ENCODE data around the gene ARVCF. TPM values are rescaled to one million over a fixed set of nuclear protein-coding genes. Genes with fewer than 3 reads are reported as not detected.

ARVCF gene
- total and polyA plus RNA-seq, 9 of the 15 experiments (the other 6 are each of a cell fraction or from before 2014, with no cell fraction given) = 0.03 to 97.4 (median 15.6) TPM

DNA sequence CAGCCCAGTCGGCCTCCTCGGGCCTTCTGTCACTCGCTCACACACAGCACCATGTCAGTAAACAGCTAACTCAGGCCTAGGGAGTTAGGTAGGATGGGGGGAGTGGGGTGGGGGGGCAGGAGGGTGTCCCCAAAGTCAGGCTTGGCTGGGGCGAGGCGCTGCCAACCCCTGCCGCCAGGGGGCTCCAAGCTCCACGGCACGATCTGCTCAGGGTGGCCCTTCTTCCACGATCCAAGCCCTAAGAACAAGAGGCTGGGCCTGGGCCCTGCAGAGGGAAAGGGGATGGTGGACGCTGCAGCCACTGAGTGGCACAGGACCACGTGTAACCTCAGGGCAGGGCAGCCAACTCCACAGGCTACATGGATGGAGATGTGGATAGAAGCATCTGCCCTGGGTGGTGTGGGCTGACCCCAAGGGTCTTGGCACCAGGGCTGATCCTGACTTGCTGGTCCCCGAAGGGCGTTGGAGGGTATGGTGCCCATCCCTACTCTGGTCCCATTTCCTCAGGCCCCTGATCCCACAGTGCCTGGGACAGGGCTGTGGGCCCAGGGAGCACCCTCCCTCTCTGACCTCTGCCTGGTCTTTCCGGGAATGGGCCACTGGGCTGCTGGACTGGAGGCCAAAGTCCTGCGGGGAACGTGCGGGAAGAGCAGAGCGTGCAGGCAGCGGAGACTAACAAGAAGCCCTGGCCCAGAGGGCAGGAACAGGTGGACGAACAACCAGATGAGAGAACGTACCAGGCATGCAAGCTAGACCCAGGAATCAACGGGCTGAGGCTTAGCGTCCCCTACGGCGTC, 45.9 kb downstream of the ARVCF start (continued):
- TF ChIP-seq, protein P1, sequence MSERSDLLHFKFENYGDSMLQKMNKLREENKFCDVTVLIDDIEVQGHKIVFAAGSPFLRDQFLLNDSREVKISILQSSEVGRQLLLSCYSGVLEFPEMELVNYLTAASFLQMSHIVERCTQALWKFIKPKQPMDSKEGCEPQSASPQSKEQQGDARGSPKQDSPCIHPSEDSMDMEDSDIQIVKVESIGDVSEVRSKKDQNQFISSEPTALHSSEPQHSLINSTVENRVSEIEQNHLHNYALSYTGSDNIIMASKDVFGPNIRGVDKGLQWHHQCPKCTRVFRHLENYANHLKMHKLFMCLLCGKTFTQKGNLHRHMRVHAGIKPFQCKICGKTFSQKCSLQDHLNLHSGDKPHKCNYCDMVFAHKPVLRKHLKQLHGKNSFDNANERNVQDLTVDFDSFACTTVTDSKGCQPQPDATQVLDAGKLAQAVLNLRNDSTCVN (CRISPR knock-in tag; IDR thresholded peaks at IDR 0.05) = no peak; the same call in 1 of the 2 replicates
- TF ChIP-seq ZNF561 (CRISPR knock-in tag; conservative IDR thresholded peaks at IDR 0.05) (no peak), PURB (CRISPR knock-in tag; IDR thresholded peaks at IDR 0.05; ENCODE audit: low read depth) (no peak), ZNF347 (CRISPR knock-in tag; IDR thresholded peaks at IDR 0.05; ENCODE audit: low read depth) (no peak), MEIS2 (IDR thresholded peaks at IDR 0.05; ENCODE audit: partially characterized antibody) (no peak), ETV1 (tag; conservative IDR thresholded peaks at IDR 0.05; ENCODE audit: low read depth) (no peak), ARID2 (IDR thresholded peaks at IDR 0.05) (peak; percentile 100), MAFF (IDR thresholded peaks at IDR 0.05; ENCODE audit: low read length) (no peak), KLF10 (CRISPR knock-in tag; IDR thresholded peaks at IDR 0.05) (peak; percentile 5; the same call in 1 of the 2 replicates), POLR2B (IDR thresholded peaks at IDR 0.05; ENCODE audit: low read depth, partially characterized antibody) (peak; percentile 79), ZNF263 (CRISPR knock-in tag; IDR thresholded peaks at IDR 0.05; ENCODE audit: borderline replicate concordance) (no peak), ZEB2 (IDR thresholded peaks at IDR 0.05) (no peak), ZNF668 (CRISPR knock-in tag; IDR thresholded peaks at IDR 0.05) (no peak), SP1 (CRISPR knock-in tag; IDR thresholded peaks at IDR 0.05) (no peak), GTF2A2 (tag; IDR thresholded peaks at IDR 0.05) (no peak)
- TF ChIP-seq, protein P2, sequence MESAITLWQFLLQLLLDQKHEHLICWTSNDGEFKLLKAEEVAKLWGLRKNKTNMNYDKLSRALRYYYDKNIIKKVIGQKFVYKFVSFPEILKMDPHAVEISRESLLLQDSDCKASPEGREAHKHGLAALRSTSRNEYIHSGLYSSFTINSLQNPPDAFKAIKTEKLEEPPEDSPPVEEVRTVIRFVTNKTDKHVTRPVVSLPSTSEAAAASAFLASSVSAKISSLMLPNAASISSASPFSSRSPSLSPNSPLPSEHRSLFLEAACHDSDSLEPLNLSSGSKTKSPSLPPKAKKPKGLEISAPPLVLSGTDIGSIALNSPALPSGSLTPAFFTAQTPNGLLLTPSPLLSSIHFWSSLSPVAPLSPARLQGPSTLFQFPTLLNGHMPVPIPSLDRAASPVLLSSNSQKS (CRISPR knock-in tag; IDR thresholded peaks at IDR 0.05) = peak; percentile 67; the same call in 1 of the 2 replicates
- TF ChIP-seq, protein P3, sequence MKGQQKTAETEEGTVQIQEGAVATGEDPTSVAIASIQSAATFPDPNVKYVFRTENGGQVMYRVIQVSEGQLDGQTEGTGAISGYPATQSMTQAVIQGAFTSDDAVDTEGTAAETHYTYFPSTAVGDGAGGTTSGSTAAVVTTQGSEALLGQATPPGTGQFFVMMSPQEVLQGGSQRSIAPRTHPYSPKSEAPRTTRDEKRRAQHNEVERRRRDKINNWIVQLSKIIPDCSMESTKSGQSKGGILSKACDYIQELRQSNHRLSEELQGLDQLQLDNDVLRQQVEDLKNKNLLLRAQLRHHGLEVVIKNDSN (CRISPR knock-in tag; IDR thresholded peaks at IDR 0.05) = no peak
- TF ChIP-seq, protein P4, sequence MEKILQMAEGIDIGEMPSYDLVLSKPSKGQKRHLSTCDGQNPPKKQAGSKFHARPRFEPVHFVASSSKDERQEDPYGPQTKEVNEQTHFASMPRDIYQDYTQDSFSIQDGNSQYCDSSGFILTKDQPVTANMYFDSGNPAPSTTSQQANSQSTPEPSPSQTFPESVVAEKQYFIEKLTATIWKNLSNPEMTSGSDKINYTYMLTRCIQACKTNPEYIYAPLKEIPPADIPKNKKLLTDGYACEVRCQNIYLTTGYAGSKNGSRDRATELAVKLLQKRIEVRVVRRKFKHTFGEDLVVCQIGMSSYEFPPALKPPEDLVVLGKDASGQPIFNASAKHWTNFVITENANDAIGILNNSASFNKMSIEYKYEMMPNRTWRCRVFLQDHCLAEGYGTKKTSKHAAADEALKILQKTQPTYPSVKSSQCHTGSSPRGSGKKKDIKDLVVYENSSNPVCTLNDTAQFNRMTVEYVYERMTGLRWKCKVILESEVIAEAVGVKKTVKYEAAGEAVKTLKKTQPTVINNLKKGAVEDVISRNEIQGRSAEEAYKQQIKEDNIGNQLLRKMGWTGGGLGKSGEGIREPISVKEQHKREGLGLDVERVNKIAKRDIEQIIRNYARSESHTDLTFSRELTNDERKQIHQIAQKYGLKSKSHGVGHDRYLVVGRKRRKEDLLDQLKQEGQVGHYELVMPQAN (IDR thresholded peaks at IDR 0.05; ENCODE audit: borderline replicate concordance) = no peak
- TF ChIP-seq, protein P5, sequence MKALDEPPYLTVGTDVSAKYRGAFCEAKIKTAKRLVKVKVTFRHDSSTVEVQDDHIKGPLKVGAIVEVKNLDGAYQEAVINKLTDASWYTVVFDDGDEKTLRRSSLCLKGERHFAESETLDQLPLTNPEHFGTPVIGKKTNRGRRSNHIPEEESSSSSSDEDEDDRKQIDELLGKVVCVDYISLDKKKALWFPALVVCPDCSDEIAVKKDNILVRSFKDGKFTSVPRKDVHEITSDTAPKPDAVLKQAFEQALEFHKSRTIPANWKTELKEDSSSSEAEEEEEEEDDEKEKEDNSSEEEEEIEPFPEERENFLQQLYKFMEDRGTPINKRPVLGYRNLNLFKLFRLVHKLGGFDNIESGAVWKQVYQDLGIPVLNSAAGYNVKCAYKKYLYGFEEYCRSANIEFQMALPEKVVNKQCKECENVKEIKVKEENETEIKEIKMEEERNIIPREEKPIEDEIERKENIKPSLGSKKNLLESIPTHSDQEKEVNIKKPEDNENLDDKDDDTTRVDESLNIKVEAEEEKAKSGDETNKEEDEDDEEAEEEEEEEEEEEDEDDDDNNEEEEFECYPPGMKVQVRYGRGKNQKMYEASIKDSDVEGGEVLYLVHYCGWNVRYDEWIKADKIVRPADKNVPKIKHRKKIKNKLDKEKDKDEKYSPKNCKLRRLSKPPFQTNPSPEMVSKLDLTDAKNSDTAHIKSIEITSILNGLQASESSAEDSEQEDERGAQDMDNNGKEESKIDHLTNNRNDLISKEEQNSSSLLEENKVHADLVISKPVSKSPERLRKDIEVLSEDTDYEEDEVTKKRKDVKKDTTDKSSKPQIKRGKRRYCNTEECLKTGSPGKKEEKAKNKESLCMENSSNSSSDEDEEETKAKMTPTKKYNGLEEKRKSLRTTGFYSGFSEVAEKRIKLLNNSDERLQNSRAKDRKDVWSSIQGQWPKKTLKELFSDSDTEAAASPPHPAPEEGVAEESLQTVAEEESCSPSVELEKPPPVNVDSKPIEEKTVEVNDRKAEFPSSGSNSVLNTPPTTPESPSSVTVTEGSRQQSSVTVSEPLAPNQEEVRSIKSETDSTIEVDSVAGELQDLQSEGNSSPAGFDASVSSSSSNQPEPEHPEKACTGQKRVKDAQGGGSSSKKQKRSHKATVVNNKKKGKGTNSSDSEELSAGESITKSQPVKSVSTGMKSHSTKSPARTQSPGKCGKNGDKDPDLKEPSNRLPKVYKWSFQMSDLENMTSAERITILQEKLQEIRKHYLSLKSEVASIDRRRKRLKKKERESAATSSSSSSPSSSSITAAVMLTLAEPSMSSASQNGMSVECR (CRISPR knock-in tag; IDR thresholded peaks at IDR 0.05) = no peak

Data from K562 (cell line).